GM23248 (cell line): ENCODE data around the gene PRICKLE3. TPM values are rescaled to one million over a fixed set of nuclear protein-coding genes. Genes with fewer than 3 reads are reported as not detected.

Experiments used
- DNase-seq: peaks from one replicate; pipeline ENCODE4 v3.0.0-alpha.2; 2015
- H2AFZ ChIP-seq: fragments of 200-600 bp; sonication (generic); 2 replicates; pipeline ENCODE4 v1.6.1; 2016; ENCODE audit warnings: antibody characterized with exemption
- H3F3A ChIP-seq: fragments of 200-600 bp; sonication (generic); 2 replicates; pipeline ENCODE4 v1.6.1; 2016; ENCODE audit warnings: mild to moderate bottlenecking, antibody characterized with exemption, mixed run types; ENCODE audit not compliant: insufficient read depth
- H3K27ac ChIP-seq: fragments of 200-600 bp; sonication (generic); 2 replicates; pipeline ENCODE4 v1.5.1; 2016; ENCODE audit warnings: mild to moderate bottlenecking
- H3K27me3 ChIP-seq: fragments of 200-600 bp; sonication (generic); replicated peaks from 2 replicates; pipeline ENCODE4 v1.6.1; 2016; ENCODE audit warnings: mild to moderate bottlenecking; ENCODE audit not compliant: insufficient read depth
- H3K36me3 ChIP-seq: fragments of 200-600 bp; sonication (generic); 2 replicates; pipeline ENCODE4 v1.6.1; 2016; ENCODE audit warnings: low read depth, mild to moderate bottlenecking
- H3K4me1 ChIP-seq: fragments of 200-600 bp; sonication (generic); 2 replicates; pipeline ENCODE4 v1.6.1; 2016; ENCODE audit warnings: mild to moderate bottlenecking; ENCODE audit not compliant: insufficient read depth
- H3K4me2 ChIP-seq: fragments of 200-600 bp; sonication (generic); one replicate; pipeline ENCODE4 v1.6.1; 2016; ENCODE audit warnings: mild to moderate bottlenecking; ENCODE audit not compliant: unreplicated experiment
- H3K4me3 ChIP-seq: fragments of 200-600 bp; sonication (generic); 2 replicates; pipeline ENCODE4 v1.5.1; 2016; ENCODE audit warnings: mild to moderate bottlenecking
- H3K79me2 ChIP-seq: fragments of 200-600 bp; sonication (generic); 2 replicates; pipeline ENCODE4 v1.6.1; 2016; ENCODE audit warnings: mild to moderate bottlenecking; ENCODE audit not compliant: insufficient read depth
- H3K9ac ChIP-seq: fragments of 200-600 bp; sonication (generic); 2 replicates; pipeline ENCODE4 v1.6.1; 2016; ENCODE audit warnings: mild to moderate bottlenecking
- H3K9me2 ChIP-seq: fragments of 200-600 bp; sonication (generic); 2 replicates; pipeline ENCODE4 v1.6.1; 2016; ENCODE audit warnings: mixed run types, mild to moderate bottlenecking, moderate library complexity; ENCODE audit not compliant: insufficient read depth
- H3K9me3 ChIP-seq: fragments of 200-600 bp; sonication (generic); one replicate; pipeline ENCODE4 v1.6.1; 2017; ENCODE audit warnings: low read depth
- H4K20me1 ChIP-seq: fragments of 200-600 bp; sonication (generic); 2 replicates; pipeline ENCODE4 v1.6.0; 2016; ENCODE audit not compliant: insufficient read depth
- EZH2 ChIP-seq: fragments of 200-600 bp; sonication (generic); IDR thresholded peaks from 2 replicates; pipeline ENCODE4 v1.6.1; 2018; ENCODE audit warnings: antibody characterized with exemption, mild to moderate bottlenecking; ENCODE audit not compliant: insufficient read depth, poor library complexity, severe bottlenecking
- EZH2phosphoT487 ChIP-seq: fragments of 200-600 bp; sonication (generic); IDR thresholded peaks from 2 replicates; pipeline ENCODE4 v1.6.1; 2018; ENCODE audit warnings: antibody characterized with exemption, moderate library complexity, mild to moderate bottlenecking, low read depth; ENCODE audit not compliant: insufficient read depth
- WGBS, 2 experiments: methylation state at CpG; one replicate each; pipeline ENCODE4 v1.1.6; 2015 to 2017; ENCODE audit warnings: low lambda C conversion rate in 2 of 2, low coverage in 1 of 2; ENCODE audit errors: missing lambda C conversion rate in 2 of 2; 5-methylcytosine and 5-hydroxymethylcytosine counted together
- in situ Hi-C: fragments of 300-500 bp; cut with MboI; formaldehyde crosslinking; loops from 2 replicates; pipeline ENCODE4 v1.15.0; 2020
- polyA plus RNA-seq: library from polyadenylated mRNA; unstranded; fragments of >200 nt; fragmentation: Nextera tagmentation; extraction: Ambion mirVana; gene quantifications from 2 replicates; pipeline ENCODE4 v1.2.1, GENCODE V29; 2016
- total RNA-seq: library from RNA; depleted of rRNA; stranded (reverse); fragments of >200 nt; shearing (Covaris generic); gene quantifications from 2 replicates; pipeline ENCODE4 v1.2.3, GENCODE V29; 2014; rRNA removed

The PRICKLE3 gene, protein sequence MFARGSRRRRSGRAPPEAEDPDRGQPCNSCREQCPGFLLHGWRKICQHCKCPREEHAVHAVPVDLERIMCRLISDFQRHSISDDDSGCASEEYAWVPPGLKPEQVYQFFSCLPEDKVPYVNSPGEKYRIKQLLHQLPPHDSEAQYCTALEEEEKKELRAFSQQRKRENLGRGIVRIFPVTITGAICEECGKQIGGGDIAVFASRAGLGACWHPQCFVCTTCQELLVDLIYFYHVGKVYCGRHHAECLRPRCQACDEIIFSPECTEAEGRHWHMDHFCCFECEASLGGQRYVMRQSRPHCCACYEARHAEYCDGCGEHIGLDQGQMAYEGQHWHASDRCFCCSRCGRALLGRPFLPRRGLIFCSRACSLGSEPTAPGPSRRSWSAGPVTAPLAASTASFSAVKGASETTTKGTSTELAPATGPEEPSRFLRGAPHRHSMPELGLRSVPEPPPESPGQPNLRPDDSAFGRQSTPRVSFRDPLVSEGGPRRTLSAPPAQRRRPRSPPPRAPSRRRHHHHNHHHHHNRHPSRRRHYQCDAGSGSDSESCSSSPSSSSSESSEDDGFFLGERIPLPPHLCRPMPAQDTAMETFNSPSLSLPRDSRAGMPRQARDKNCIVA
- total RNA-seq, result 9.0 and 10.8 TPM in 2 replicates
- polyA plus RNA-seq, result 5.1 TPM in 2 replicates

DNA sequence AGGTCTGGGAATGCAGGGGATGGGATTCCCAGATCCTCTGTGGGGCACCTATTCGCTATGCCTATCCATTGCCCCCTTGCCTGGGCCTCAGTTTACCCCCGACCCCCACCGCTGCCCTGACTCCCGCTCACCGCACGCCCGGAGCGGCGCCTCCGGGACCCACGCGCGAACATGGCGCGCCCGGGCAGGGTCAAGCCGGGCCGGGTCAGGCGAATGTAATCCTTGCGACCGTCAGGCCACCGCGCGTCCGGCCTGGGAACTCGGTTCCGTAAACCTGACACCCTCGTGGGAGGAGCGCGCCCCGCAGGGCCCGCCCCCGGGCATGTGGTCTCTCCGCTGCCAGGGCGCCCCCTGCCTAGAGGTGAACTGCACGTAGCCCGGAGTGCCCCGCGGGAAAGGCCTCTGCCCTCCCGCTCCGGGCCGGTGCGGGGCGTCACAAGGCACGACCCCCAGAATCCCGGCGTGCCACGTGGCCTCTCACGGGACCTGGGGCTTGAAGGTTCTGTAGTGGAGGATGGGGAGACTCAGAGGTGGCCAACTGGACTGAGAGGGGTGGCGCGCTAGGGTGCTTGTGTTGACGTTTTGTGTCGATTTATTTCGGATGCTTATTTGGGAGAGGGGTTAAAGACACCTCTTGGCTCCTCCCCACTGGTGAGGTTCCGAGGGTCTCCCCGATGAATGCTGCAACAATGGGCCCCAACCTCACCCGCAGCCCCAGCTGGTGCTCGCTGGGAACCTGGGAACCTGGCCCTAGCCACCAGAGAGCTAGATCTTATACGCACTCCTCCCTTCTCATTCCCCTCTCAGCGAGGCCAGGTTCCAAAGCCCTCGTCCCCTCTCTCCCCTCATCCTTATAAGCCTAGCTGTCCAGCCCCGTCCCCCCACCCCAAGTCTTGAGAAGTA, at the start of gene PRICKLE3:
Gene PRICKLE3 (minus strand): TSS at position 249 of the 903 bp plus-strand sequence. CDS start 76 bp downstream, at position 173.
- Histone ChIP-seq H3K9me2 (no peaks in the 10 kb centered on the region), H3K36me3 (no peaks in the 10 kb centered on the region; the same call in 1 of the 2 replicates), H3K27ac (peak within 1 kb of the TSS; percentile 59), H3K9me3 (no peaks in the 10 kb centered on the region), H2AFZ (peak within 1 kb of the TSS; percentile 78), H3K4me2 (peak within 1 kb of the TSS; percentile 68), H3K79me2 (peaks cover 11% of the 10 kb centered on the region; the same call in 1 of the 2 replicates), H3K9ac (peak within 1 kb of the TSS; percentile 81), H3K27me3 (no peaks in the 10 kb centered on the region), H3F3A (no peaks in the 10 kb centered on the region), H3K4me1 (no peaks in the 10 kb centered on the region), H3K4me3 (peak within 1 kb of the TSS; percentile 80), H4K20me1 (no peaks in the 10 kb centered on the region)
- WGBS, 2 experiments, result 0 to 13% methylated on average over 22 to 32 of the region's 62 CpGs
- in situ Hi-C loops, result no loop called here
- TF ChIP-seq EZH2phosphoT487 (no peak), EZH2 (no peak)
- peak; percentile 77 for DNase-seq

DNA sequence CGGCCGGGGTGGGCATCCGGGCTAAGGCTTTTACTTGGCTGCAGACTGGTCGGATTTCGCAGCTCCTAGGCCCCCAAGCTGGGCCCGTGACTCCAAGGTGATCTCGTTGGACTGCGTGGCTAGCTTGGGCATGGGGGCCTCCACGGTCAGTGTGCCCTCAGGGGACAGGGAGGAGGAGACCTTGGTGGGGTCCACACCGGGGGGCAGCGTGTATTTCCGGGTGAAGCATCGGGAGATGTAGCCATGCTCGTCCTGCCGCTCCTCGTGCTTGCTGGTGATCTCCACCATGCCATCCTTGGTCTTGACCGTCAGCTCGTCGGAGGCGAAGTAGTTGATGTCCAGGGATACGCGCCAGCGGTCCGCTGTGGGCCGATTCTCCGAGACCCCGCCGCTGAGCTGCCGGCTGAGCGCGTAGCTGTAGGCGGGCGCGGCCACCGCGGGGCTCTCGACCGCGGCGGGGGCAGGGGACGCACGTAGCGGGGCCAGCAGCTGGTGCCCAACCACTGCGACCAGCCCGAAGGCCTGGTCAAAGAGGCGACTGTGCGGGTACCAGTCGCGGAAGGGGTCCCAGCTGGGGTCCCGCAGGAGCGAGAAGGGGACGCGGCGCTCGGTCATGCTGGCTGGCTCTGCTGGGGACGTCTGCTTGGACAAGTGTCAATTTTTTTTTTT, 47.8 kb upstream of the PRICKLE3 start:
- no peaks in the 10 kb centered on the region for H3F3A ChIP-seq
- peak overlapping the region; percentile 71 for H2AFZ ChIP-seq
- H3K9ac ChIP-seq, result no peak overlapping the region
- H3K4me1 ChIP-seq, result no peaks in the 10 kb centered on the region
- no peaks in the 10 kb centered on the region for H3K9me2 ChIP-seq
- 0 out of 2 replicates have a peak overlapping the region, but pooled peaks have one; percentile 26 for H3K4me3 ChIP-seq
- H3K27ac ChIP-seq, result no peak overlapping the region
- no peak for TF ChIP-seq EZH2
- TF ChIP-seq EZH2phosphoT487, result no peak
- no peaks in the 10 kb centered on the region for H4K20me1 ChIP-seq
- in situ Hi-C loops, result no loop called here
- no peaks in the 10 kb centered on the region for H3K36me3 ChIP-seq
- H3K79me2 ChIP-seq, result 0 out of 2 replicates have a peak, but pooled peaks cover 5% of the 10 kb centered on the region
- no peaks in the 10 kb centered on the region for H3K9me3 ChIP-seq
- peak; percentile 12 for DNase-seq
- no peak overlapping the region for H3K4me2 ChIP-seq
- WGBS, 2 experiments, result 5 to 34% methylated on average over 29 of the region's 56 CpGs
- no peaks in the 10 kb centered on the region for H3K27me3 ChIP-seq

DNA sequence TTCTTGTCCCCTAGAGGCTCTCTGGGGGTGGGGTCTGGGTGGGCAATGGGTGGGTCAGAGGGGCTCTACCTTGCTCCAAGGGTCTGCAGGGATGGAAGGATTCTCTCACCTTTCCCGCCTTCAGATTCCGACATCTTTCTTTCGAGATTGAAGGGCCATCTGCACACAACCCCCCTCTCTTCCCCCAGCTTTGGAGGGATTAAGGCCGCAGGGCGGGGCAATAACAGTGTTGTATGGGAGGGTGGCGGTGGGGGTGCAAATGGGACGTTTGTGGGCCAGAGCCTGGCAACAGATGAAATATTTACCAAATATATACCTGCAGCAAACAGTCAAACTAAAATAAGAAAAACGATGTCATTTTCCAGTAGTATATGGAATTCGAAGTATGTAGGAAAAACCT, 47.0 kb upstream of the PRICKLE3 start, which contains the start of gene CACNA1F:
Gene CACNA1F (minus strand): TSS at position 165 of the 400 bp plus-strand sequence. CDS start 31 bp downstream, at position 134.
- 96 to 99% methylated on average over 7 to 9 of the region's 9 CpGs for WGBS, 2 experiments

More for the DNA sequence above, 47.0 kb upstream of the PRICKLE3 start, which contains the start of gene CACNA1F:
- H4K20me1 ChIP-seq, result no peaks in the 10 kb centered on the region
- TF ChIP-seq EZH2phosphoT487 (no peak), EZH2 (no peak)
- H2AFZ ChIP-seq, result peak within 1 kb of the TSS; percentile 71
- 0 out of 2 replicates have a peak, but pooled peaks cover 5% of the 10 kb centered on the region for H3K79me2 ChIP-seq
- H3K27me3 ChIP-seq, result no peaks in the 10 kb centered on the region
- no peaks in the 10 kb centered on the region for H3K9me3 ChIP-seq
- H3K4me3 ChIP-seq, result 0 out of 2 replicates have a peak within 1 kb of the TSS, but pooled peaks have one; percentile 26
- no peaks in the 10 kb centered on the region for H3K36me3 ChIP-seq
- H3F3A ChIP-seq, result no peaks in the 10 kb centered on the region
- in situ Hi-C loops, result no loop called here
- no peaks in the 10 kb centered on the region for H3K4me1 ChIP-seq
- no peak within 1 kb of the TSS for H3K27ac ChIP-seq
- no peak for DNase-seq
- no peak within 1 kb of the TSS for H3K9ac ChIP-seq
- no peak within 1 kb of the TSS for H3K4me2 ChIP-seq
- H3K9me2 ChIP-seq, result no peaks in the 10 kb centered on the region
